Activated CD4-positive, alpha-beta memory T cell treated with anti-CD3 and anti-CD28 coated beads for 36 hours (primary cell): ENCODE results near the gene LRRIQ4. TPM values are rescaled to one million over a fixed set of nuclear protein-coding genes. Genes with fewer than 3 reads are reported as not detected.

Experiments
- CTCF ChIA-PET: fragments of 350-600 bp; sonication (Branson Sonifier 250); formaldehyde crosslinking; loops from one replicate; lab custom pipeline; 2021; ENCODE audit warnings: antibody characterized with exemption, inconsistent platforms; lab: Charles Lee
- POLR2A ChIA-PET: fragments of 350-600 bp; sonication (Branson Sonifier 250); formaldehyde crosslinking; loops from one replicate; lab custom pipeline; 2021; ENCODE audit warnings: antibody characterized with exemption; lab: Charles Lee
- DNase-seq: peaks from one replicate; pipeline ENCODE4 v3.0.0-alpha.2; 2020
- H3K27ac Mint-ChIP-seq: one replicate; pipeline ENCODE4 v1.8.0; 2021; ENCODE audit warnings: mixed read lengths
- H3K27me3 Mint-ChIP-seq: one replicate; pipeline ENCODE4 v1.8.0; 2021; ENCODE audit warnings: mixed read lengths
- H3K36me3 Mint-ChIP-seq: one replicate; pipeline ENCODE4 v1.8.0; 2021; ENCODE audit warnings: mixed read lengths
- H3K4me1 Mint-ChIP-seq: one replicate; pipeline ENCODE4 v1.8.0; 2021; ENCODE audit warnings: low read depth, mixed read lengths
- H3K4me3 Mint-ChIP-seq: one replicate; pipeline ENCODE4 v1.8.0; 2021; ENCODE audit warnings: mild to moderate bottlenecking, mixed read lengths
- H3K9me3 Mint-ChIP-seq: one replicate; pipeline ENCODE4 v1.8.0; 2021; ENCODE audit warnings: mixed read lengths
- intact Hi-C: fragments of 100-400 bp; cut with micrococcal nuclease; formaldehyde crosslinking; loops from one replicate; pipeline ENCODE4 v1.15.1; 2023
- total RNA-seq, 2 experiments: library from RNA; stranded (reverse); gene quantifications; one replicate each; pipeline ENCODE4 v1.2.3, GENCODE V29; 2021

The LRRIQ4 gene
- total RNA-seq, 2 experiments from 2014 or later = 0.14 TPM; not detected in 1

- Mint-ChIP-seq H3K4me1 (no peaks in the 10 kb centered on the region), H3K4me3 (no peak overlapping the region), H3K9me3 (no peaks in the 10 kb centered on the region), H3K27me3 (no peaks in the 10 kb centered on the region), H3K27ac (no peak overlapping the region), H3K36me3 (no peaks in the 10 kb centered on the region)
- POLR2A ChIA-PET = no interaction called here
- CTCF ChIA-PET = no interaction called here
- DNase-seq = no peak
- intact Hi-C loops = no loop called here
Measured at GRCh38 chr3:169836078-169836941, 23.6 kb downstream of the LRRIQ4 start.

GRCh38 chr3:169836942-169837275, 24.2 kb downstream of the LRRIQ4 start:
- DNase-seq = no peak
- Mint-ChIP-seq H3K4me3 (no peak overlapping the region), H3K9me3 (no peaks in the 10 kb centered on the region), H3K27me3 (no peaks in the 10 kb centered on the region), H3K36me3 (no peaks in the 10 kb centered on the region), H3K4me1 (no peaks in the 10 kb centered on the region), H3K27ac (no peak overlapping the region)
- intact Hi-C loops = no loop called here
- POLR2A ChIA-PET = no interaction called here
- CTCF ChIA-PET = no interaction called here

- ChIA-PET CTCF (no interaction called here), POLR2A (no interaction called here)
- H3K4me1 Mint-ChIP-seq = no peaks in the 10 kb centered on the region
Measured at GRCh38 chr3:169838511-169839030, 25.9 kb downstream of the LRRIQ4 start.

GRCh38 chr3:169841171-169841570, 28.5 kb downstream of the LRRIQ4 start:
- POLR2A ChIA-PET = no interaction called here
- Mint-ChIP-seq H3K9me3 (no peaks in the 10 kb centered on the region), H3K27me3 (no peaks in the 10 kb centered on the region), H3K27ac (no peak overlapping the region), H3K4me1 (no peaks in the 10 kb centered on the region), H3K36me3 (no peaks in the 10 kb centered on the region), H3K4me3 (no peak overlapping the region)
- CTCF ChIA-PET = no interaction called here
- intact Hi-C loops = no loop called here
- DNase-seq = no peak

More at GRCh38 chr3:169838511-169839030, 25.9 kb downstream of the LRRIQ4 start:
- intact Hi-C loops = no loop called here
- no peak overlapping the region for H3K4me3 Mint-ChIP-seq
- no peaks in the 10 kb centered on the region for H3K9me3 Mint-ChIP-seq
- H3K27ac Mint-ChIP-seq = no peak overlapping the region
- no peaks in the 10 kb centered on the region for H3K36me3 Mint-ChIP-seq
- DNase-seq = no peak
- no peaks in the 10 kb centered on the region for H3K27me3 Mint-ChIP-seq

- intact Hi-C loops = no loop called here
- H3K4me3 Mint-ChIP-seq = no peak overlapping the region
- no peaks in the 10 kb centered on the region for H3K9me3 Mint-ChIP-seq
- ChIA-PET CTCF (no interaction called here), POLR2A (interaction anchor here (0.5 kb wide), 1 partner anchor 123 kb away, joined by 5 read pairs; no protein-coding TSS in a partner anchor)
- no peak overlapping the region for H3K27ac Mint-ChIP-seq
- H3K27me3 Mint-ChIP-seq = peaks cover 2% of the 10 kb centered on the region
- DNase-seq = no peak
- no peaks in the 10 kb centered on the region for H3K4me1 Mint-ChIP-seq
- H3K36me3 Mint-ChIP-seq = no peaks in the 10 kb centered on the region
Measured at GRCh38 chr3:169842960-169843359, 30.3 kb downstream of the LRRIQ4 start.

GRCh38 chr3:169846458-169847193, 34.0 kb downstream of the LRRIQ4 start:
- Mint-ChIP-seq H3K4me1 (no peaks in the 10 kb centered on the region), H3K27me3 (peaks cover 8% of the 10 kb centered on the region), H3K9me3 (no peaks in the 10 kb centered on the region), H3K4me3 (no peak overlapping the region), H3K27ac (no peak overlapping the region), H3K36me3 (no peaks in the 10 kb centered on the region)
- POLR2A ChIA-PET = no interaction called here
- intact Hi-C loops = loop anchor here (5.0 kb wide), 1 partner anchor 699 kb away; no protein-coding TSS in a partner anchor
- DNase-seq = no peak
- CTCF ChIA-PET = no interaction called here

- Mint-ChIP-seq H3K4me1 (no peaks in the 10 kb centered on the region), H3K27ac (no peak overlapping the region), H3K9me3 (no peaks in the 10 kb centered on the region), H3K36me3 (no peaks in the 10 kb centered on the region), H3K4me3 (no peak overlapping the region), H3K27me3 (peaks cover 8% of the 10 kb centered on the region)
- ChIA-PET POLR2A (no interaction called here), CTCF (no interaction called here)
- DNase-seq = no peak
- intact Hi-C loops = loop anchor here (5.0 kb wide), 1 partner anchor 701 kb away; no protein-coding TSS in a partner anchor
Measured at GRCh38 chr3:169847896-169848295, 35.2 kb downstream of the LRRIQ4 start.

- Mint-ChIP-seq H3K4me1 (no peaks in the 10 kb centered on the region), H3K27ac (no peak overlapping the region), H3K36me3 (no peaks in the 10 kb centered on the region), H3K4me3 (no peak overlapping the region), H3K27me3 (peaks cover 12% of the 10 kb centered on the region), H3K9me3 (no peaks in the 10 kb centered on the region)
- CTCF ChIA-PET = no interaction called here
- POLR2A ChIA-PET = no interaction called here
- DNase-seq = no peak
- intact Hi-C loops = loop anchor here (5.0 kb wide), 1 partner anchor 701 kb away; no protein-coding TSS in a partner anchor
Measured at GRCh38 chr3:169848741-169849140, 36.1 kb downstream of the LRRIQ4 start.

- POLR2A ChIA-PET = no interaction called here
- intact Hi-C loops = no loop called here
- CTCF ChIA-PET = no interaction called here
- H3K27ac Mint-ChIP-seq = no peak overlapping the region
- no peak overlapping the region for H3K4me3 Mint-ChIP-seq
- DNase-seq = no peak
- H3K9me3 Mint-ChIP-seq = no peaks in the 10 kb centered on the region
- no peaks in the 10 kb centered on the region for H3K36me3 Mint-ChIP-seq
- peaks cover 13% of the 10 kb centered on the region for H3K27me3 Mint-ChIP-seq
- H3K4me1 Mint-ChIP-seq = no peaks in the 10 kb centered on the region
Measured at GRCh38 chr3:169850618-169851017, 37.9 kb downstream of the LRRIQ4 start.

GRCh38 chr3:169855514-169855913, 42.8 kb downstream of the LRRIQ4 start:
- Mint-ChIP-seq H3K4me3 (no peak overlapping the region), H3K36me3 (no peaks in the 10 kb centered on the region), H3K27ac (no peak overlapping the region), H3K9me3 (no peaks in the 10 kb centered on the region), H3K4me1 (no peaks in the 10 kb centered on the region), H3K27me3 (peaks cover 17% of the 10 kb centered on the region)
- POLR2A ChIA-PET = no interaction called here
- CTCF ChIA-PET = no interaction called here
- intact Hi-C loops = no loop called here
- DNase-seq = no peak

GRCh38 chr3:169857811-169858210, 45.1 kb downstream of the LRRIQ4 start:
- Mint-ChIP-seq H3K36me3 (no peaks in the 10 kb centered on the region), H3K27ac (no peak overlapping the region), H3K4me1 (no peaks in the 10 kb centered on the region), H3K9me3 (no peaks in the 10 kb centered on the region), H3K4me3 (no peak overlapping the region), H3K27me3 (peaks cover 14% of the 10 kb centered on the region)
- intact Hi-C loops = no loop called here
- CTCF ChIA-PET = no interaction called here
- POLR2A ChIA-PET = no interaction called here
- no peak for DNase-seq

GRCh38 chr3:169861871-169862270, 49.2 kb downstream of the LRRIQ4 start:
- H3K9me3 Mint-ChIP-seq = no peaks in the 10 kb centered on the region
- intact Hi-C loops = loop anchor here (5.0 to 10.0 kb wide), 3 partner anchors 175 to 553 kb away; partner anchors contain the start of genes CLDN11, GPR160 and PHC3
- H3K4me1 Mint-ChIP-seq = peaks cover 8% of the 10 kb centered on the region
- POLR2A ChIA-PET = no interaction called here
- CTCF ChIA-PET = interaction anchor here (0.6 to 2.1 kb wide), 9 partner anchors 8 to 552 kb away, joined by 3 to 11 read pairs (median 4); partner anchors contain the start of gene LRRC31
- no peak overlapping the region for H3K27ac Mint-ChIP-seq
- no peaks in the 10 kb centered on the region for H3K36me3 Mint-ChIP-seq
- no peak overlapping the region for H3K4me3 Mint-ChIP-seq
- H3K27me3 Mint-ChIP-seq = peaks cover 16% of the 10 kb centered on the region
- no peak for DNase-seq
